GM12878 (cell line): ENCODE measurements around the gene ICE2. TPM values are rescaled to one million over a fixed set of nuclear protein-coding genes. Genes with fewer than 3 reads are reported as not detected.
"Not testable (repeated sequence)": the region's sequence is repeated elsewhere in the genome, so short reads cannot be mapped to it uniquely, and the experiment has no call there.

Experiments used
- ATAC-seq: fragments of 200-7000 bp; cut with Tn5 transposase; 3 replicates; pipeline ENCODE4 v1.9.1; 2020; ENCODE audit warnings: mild to moderate bottlenecking, moderate library complexity
- BruUV-seq: library from RNA; stranded (reverse); fragments of 400-500 nt; replicated peaks from 2 replicates; lab custom pipeline; 2021; lab: Mats Ljungman, UMichigan
- CTCF ChIA-PET: fragments of 300-600 bp; sonication (Branson Sonifier 250); formaldehyde crosslinking; extraction: SDS; loops from one replicate; lab custom pipeline; 2021; ENCODE audit warnings: inconsistent platforms; lab: Yijun Ruan, JAX
- POLR2A ChIA-PET: fragments of 350-600 bp; formaldehyde crosslinking; extraction: SDS; loops from one replicate; lab custom pipeline; 2021; ENCODE audit warnings: inconsistent platforms; lab: Charles Lee
- RAD21 ChIA-PET: fragments of 300-600 bp; sonication (Branson Sonifier 250); formaldehyde crosslinking; loops from one replicate; lab custom pipeline; 2023; ENCODE audit warnings: antibody characterized with exemption; ENCODE audit not compliant: unreplicated experiment; lab: Charles Lee
- SMC1A ChIA-PET: fragments of 300-600 bp; sonication (Branson Sonifier 250); formaldehyde crosslinking; loops from one replicate; lab custom pipeline; 2023; ENCODE audit not compliant: unreplicated experiment, uncharacterized antibody; lab: Charles Lee
- DNase-seq: peaks from one replicate; pipeline ENCODE4 v3.0.0-alpha.2; 2011; ENCODE audit warnings: low read depth, low spot score
- FAIRE-seq: peaks from 3 replicates; lab custom pipeline; 2011; peaks lifted over from hg19 to GRCh38; lab: Jason Lieb, UNC
- H2AFZ ChIP-seq: 2 replicates; pipeline ENCODE4 v1.6.0; 2011; ENCODE audit warnings: low read depth, low read length, control low read depth; ENCODE audit not compliant: control insufficient read depth
- H3K27ac ChIP-seq: 2 replicates; pipeline ENCODE4 v1.5.1; 2011; ENCODE audit warnings: control low read depth; ENCODE audit not compliant: control insufficient read depth, insufficient read depth
- H3K27me3 ChIP-seq, 2 experiments: replicated peaks in 1 of 2; 2 replicates each; pipeline versions ENCODE4 v1.6.0 to v1.6.1; 2011; ENCODE audit warnings: low read length in 1 of 2; ENCODE audit not compliant: control insufficient read depth in 2 of 2, insufficient read depth in 2 of 2
- H3K36me3 ChIP-seq, 2 experiments: 2 replicates each; pipeline ENCODE4 v1.5.1; 2011; ENCODE audit warnings: low read length in 1 of 2; ENCODE audit not compliant: control insufficient read depth in 2 of 2, insufficient read depth in 2 of 2
- H3K4me1 ChIP-seq: 2 replicates; pipeline ENCODE4 v1.6.1; 2011; ENCODE audit warnings: mild to moderate bottlenecking, low read length, moderate library complexity, mixed read lengths; ENCODE audit not compliant: control insufficient read depth, insufficient read depth
- H3K4me2 ChIP-seq: 2 replicates; pipeline ENCODE4 v1.6.0; 2011; ENCODE audit warnings: control low read depth; ENCODE audit not compliant: control insufficient read depth, insufficient read depth
- H3K4me3 ChIP-seq: fragments of 200-600 bp; sonication (generic); 2 replicates; pipeline ENCODE4 v1.5.1; 2016
- H3K79me2 ChIP-seq: 2 replicates; pipeline ENCODE4 v1.6.0; 2011; ENCODE audit warnings: low read length; ENCODE audit not compliant: control insufficient read depth, insufficient read depth
- H3K9ac ChIP-seq: 2 replicates; pipeline ENCODE4 v1.8.0; 2011; ENCODE audit warnings: low read length, control low read depth, mixed read lengths; ENCODE audit not compliant: control insufficient read depth, insufficient read depth
- H3K9me3 ChIP-seq: replicated peaks from 3 replicates; pipeline ENCODE4 v1.5.1; 2011; ENCODE audit warnings: mild to moderate bottlenecking, low read length; ENCODE audit not compliant: control insufficient read depth, insufficient read depth
- H4K20me1 ChIP-seq: 2 replicates; pipeline ENCODE4 v1.6.0; 2011; ENCODE audit not compliant: control insufficient read depth, insufficient read depth
- DPF2 ChIP-seq: fragments of 450-650 bp; IDR thresholded peaks from 2 replicates; pipeline ENCODE4 v1.6.1; 2017; ENCODE audit warnings: mild to moderate bottlenecking
- FOXK2 ChIP-seq: fragments of 450-650 bp; IDR thresholded peaks from 2 replicates; pipeline ENCODE4 v1.6.1; 2017; ENCODE audit warnings: mild to moderate bottlenecking, moderate library complexity
- SIX5 ChIP-seq: IDR thresholded peaks from 2 replicates; pipeline ENCODE4 v1.6.1; 2011; ENCODE audit warnings: mild to moderate bottlenecking, low read depth, low read length, moderate library complexity; ENCODE audit not compliant: severe bottlenecking
- WGBS: methylation state at CpG from one replicate; pipeline ENCODE4 v1.1.6; 2016; ENCODE audit warnings: low lambda C conversion rate; ENCODE audit not compliant: insufficient replicate concordance, insufficient coverage; ENCODE audit errors: missing lambda C conversion rate; 5-methylcytosine and 5-hydroxymethylcytosine counted together
- in situ Hi-C: fragments of 300-500 bp; cut with MboI; formaldehyde crosslinking; loops from 9 replicates; pipeline ENCODE4 v1.14.3; 2018; ENCODE audit warnings: mixed read lengths
- intact Hi-C: fragments of 100-400 bp; cut with micrococcal nuclease; formaldehyde crosslinking; loops from one replicate; pipeline ENCODE4 v1.14.2; 2022; ENCODE audit not compliant: unreplicated experiment
- polyA plus RNA-seq, 11 experiments: library from polyadenylated mRNA; depleted of rRNA in 4 of 11; unstranded in 6 of 11; stranded (reverse) in 5 of 11; fragments of >200 nt; fragmentation: Nextera tagmentation in 4 of 11; fragmentation: Illumina TruSeq in 1 of 11; extraction: Ambion mirVana in 4 of 11; extraction: Trizol in 1 of 11; gene quantifications; 1 replicate in 1 of 11; 2 replicates in 10 of 11; pipeline versions ENCODE4 v1.2.1 to v1.2.3, GENCODE V29; 2011 to 2016; ENCODE audit warnings: inconsistent platforms in 2 of 11, missing spikeins in 2 of 11, low read depth in 1 of 11
- total RNA-seq, 4 experiments: library from RNA; depleted of rRNA in 3 of 4; stranded (reverse); fragments of >200 nt in 3 of 4; fragmentation: Illumina TruSeq in 1 of 4; extraction: Trizol in 1 of 4; gene quantifications; 2 replicates each; pipeline versions ENCODE4 v1.2.1 to v1.2.3, GENCODE V29; 2013 to 2021

The ICE2 gene
- total and polyA plus RNA-seq, 10 of the 15 experiments (the other 5 are each of a cell fraction or from before 2014, with no cell fraction given): 14.2 to 62.0 (median 44.9) TPM

DNA sequence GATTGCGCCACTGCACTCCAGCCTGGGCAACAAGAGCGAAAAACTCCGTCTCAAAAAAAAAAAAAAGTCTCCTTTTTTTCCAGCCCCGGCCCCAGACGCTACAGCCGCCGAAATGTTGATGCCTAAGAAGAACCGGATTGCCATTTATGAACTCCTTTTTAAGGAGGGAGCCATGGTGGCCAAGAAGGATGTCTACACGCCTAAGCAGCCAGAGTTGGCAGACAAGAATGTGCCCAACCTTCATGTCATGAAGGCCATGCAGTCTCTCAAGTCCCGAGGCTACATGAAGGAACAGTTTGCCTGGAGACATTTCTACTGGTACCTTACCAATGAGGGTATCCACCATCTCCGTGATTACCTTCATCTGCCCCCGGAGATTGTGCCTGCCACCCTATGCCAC lies 74.6 kb downstream of the ICE2 start:
- CTCF ChIA-PET: not testable (repeated sequence)

DNA sequence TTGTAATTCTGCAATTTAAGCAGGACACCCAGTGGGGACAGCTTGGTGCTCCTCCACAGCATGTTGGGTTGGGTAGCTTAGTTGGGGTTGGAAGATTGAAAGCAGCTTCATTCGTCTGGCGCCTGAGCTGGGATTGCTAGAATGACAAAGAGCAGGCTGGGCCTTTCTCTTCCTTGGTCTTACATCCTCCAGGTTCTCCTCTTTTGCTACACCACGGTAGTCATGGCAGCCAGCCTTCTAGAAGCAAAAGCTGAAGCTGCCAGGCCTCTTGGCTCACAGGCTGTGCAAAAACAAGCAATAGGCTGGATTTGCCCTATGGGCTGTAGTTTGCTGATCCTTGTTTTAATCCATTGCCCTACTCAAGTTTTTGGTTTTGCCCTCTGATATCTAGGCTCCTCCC lies 78.0 kb downstream of the ICE2 start:
- Histone ChIP-seq H3K4me3 (no peak overlapping the region), H3K9me3 (no peaks in the 10 kb centered on the region), H3K79me2 (peaks cover 13% of the 10 kb centered on the region), H3K4me1 (peaks cover 8% of the 10 kb centered on the region; the same call in 1 of the 2 replicates), H3K4me2 (no peak overlapping the region), H3K36me3 (no peaks in the 10 kb centered on the region), H4K20me1 (no peaks in the 10 kb centered on the region), H3K9ac (no peak overlapping the region), H3K27ac (no peak overlapping the region), H3K27me3 (no peaks in the 10 kb centered on the region), H2AFZ (no peak overlapping the region)
- ATAC-seq (no peak), DNase-seq (no peak), FAIRE-seq (no peak)
- ChIA-PET SMC1A (interaction anchor here (1.3 kb wide), 2 partner anchors 79 to 120 kb away, joined by 3 read pairs; no protein-coding TSS in a partner anchor), CTCF (interaction anchor here (0.7 kb wide), 1 partner anchor 11 kb away, joined by 3 read pairs; no protein-coding TSS in a partner anchor), RAD21 (no interaction called here), POLR2A (interaction anchor here (1.0 kb wide), 1 partner anchor 9 kb away, joined by 3 read pairs; no protein-coding TSS in a partner anchor)
- in situ Hi-C loops: no loop called here
- whole genome bisulfite sequencing: 63% methylated on average over 3 of the region's 3 CpGs
- no peak for TF ChIP-seq DPF2
- TF ChIP-seq FOXK2: no peak
- no peak for TF ChIP-seq SIX5
- intact Hi-C loops: no loop called here
- BruUV-seq: no TSS peak

More for the DNA sequence above, 74.6 kb downstream of the ICE2 start:
- DNase-seq, ATAC-seq, H3K27me3 ChIP-seq, H3K4me2 ChIP-seq, H4K20me1 ChIP-seq, POLR2A ChIA-PET, H2AFZ ChIP-seq, BruUV-seq, H3K9me3 ChIP-seq, SMC1A ChIA-PET, H3K4me1 ChIP-seq, H3K36me3 ChIP-seq, H3K79me2 ChIP-seq, H3K4me3 ChIP-seq, FAIRE-seq, in situ Hi-C loops, H3K9ac ChIP-seq, H3K27ac ChIP-seq, RAD21 ChIA-PET, intact Hi-C loops: not testable (repeated sequence)
- WGBS: 74% methylated on average over 12 of the region's 12 CpGs
